A549 (cell line): ENCODE data around the gene APOBEC3B. TPM values are rescaled to one million over a fixed set of nuclear protein-coding genes. Genes with fewer than 3 reads are reported as not detected.

Experiments used
- ATAC-seq, 2 experiments: fragments of 200-7000 bp in 1 of 2; fragments of >200 bp in 1 of 2; cut with Nextera tagmentation in 1 of 2; cut with Tn5 transposase in 1 of 2; 3 replicates each; pipeline versions ENCODE4 v1.8.0 to v1.9.1; 2018 to 2020; ENCODE audit warnings: mild to moderate bottlenecking in 1 of 2, moderate library complexity in 1 of 2
- CTCF ChIA-PET: fragments of 300-600 bp; sonication (Branson Sonifier 250); formaldehyde crosslinking; extraction: SDS; loops from one replicate; lab custom pipeline; 2021; ENCODE audit warnings: antibody characterized with exemption, inconsistent platforms; lab: Yijun Ruan, JAX
- POLR2A ChIA-PET: fragments of 350-600 bp; formaldehyde crosslinking; extraction: SDS; loops from one replicate; lab custom pipeline; 2021; ENCODE audit warnings: antibody characterized with exemption, inconsistent platforms; lab: Yijun Ruan, JAX
- DNase-seq, 2 experiments: peaks; one replicate each; pipeline versions ENCODE4 v3.0.0 to v3.0.0-alpha.2; 2011 to 2016; ENCODE audit warnings: low read depth in 1 of 2, low spot score in 1 of 2
- FAIRE-seq: peaks from 2 replicates; lab custom pipeline; 2011; peaks lifted over from hg19 to GRCh38; lab: Jason Lieb, UNC
- H3K27ac ChIP-seq, 2 experiments: fragments of >200 bp; sonication (Bioruptor Twin); formaldehyde crosslinking; 3 replicates each; pipeline ENCODE4 v1.5.1; 2016 to 2017
- H3K4me1 ChIP-seq: fragments of >200 bp; sonication (Bioruptor Twin); formaldehyde crosslinking; 3 replicates; pipeline ENCODE4 v1.6.1; 2016
- H3K4me2 ChIP-seq: fragments of >200 bp; sonication (Bioruptor Twin); formaldehyde crosslinking; 3 replicates; pipeline ENCODE4 v1.6.1; 2016
- H3K4me3 ChIP-seq: fragments of >200 bp; sonication (Bioruptor Twin); formaldehyde crosslinking; 3 replicates; pipeline ENCODE4 v1.5.1; 2016
- H3K9me3 ChIP-seq: fragments of >200 bp; sonication (Bioruptor Twin); formaldehyde crosslinking; 3 replicates; pipeline ENCODE4 v1.6.1; 2016
- BHLHE40 ChIP-seq: IDR thresholded peaks from 2 replicates; pipeline ENCODE4 v1.6.1; 2012; ENCODE audit warnings: low read depth, low read length, inconsistent platforms
- FOSB ChIP-seq: fragments of 250-450 bp; sonication (Bioruptor Pico); IDR thresholded peaks from 2 replicates; pipeline ENCODE4 v1.5.0; 2020; ENCODE audit warnings: mild to moderate bottlenecking, moderate library complexity
- FOSL2 ChIP-seq, 2 experiments: fragments of 450-650 bp in 1 of 2; fragments of >200 bp in 1 of 2; sonication (Bioruptor Twin) in 1 of 2; formaldehyde crosslinking; IDR thresholded peaks; 2 replicates each; pipeline versions ENCODE4 v1.5.0 to v1.6.1; 2016 to 2020; ENCODE audit warnings: mild to moderate bottlenecking in 1 of 2, moderate library complexity in 1 of 2
- HEYL ChIP-seq: fragments of 250-450 bp; sonication (Bioruptor Pico); IDR thresholded peaks from 2 replicates; pipeline ENCODE4 v1.8.0; 2021; ENCODE audit warnings: mild to moderate bottlenecking, moderate library complexity
- HOXB5 ChIP-seq: fragments of 250-450 bp; sonication (Bioruptor Pico); IDR thresholded peaks from 2 replicates; pipeline ENCODE4 v1.5.0; 2020; ENCODE audit warnings: mild to moderate bottlenecking, moderate library complexity
- JUN ChIP-seq, 2 experiments: fragments of >200 bp; sonication (Bioruptor Twin); formaldehyde crosslinking; IDR thresholded peaks; 2 replicates in 1 of 2; 3 replicates in 1 of 2; pipeline ENCODE4 v1.6.1; 2016 to 2017
- JUNB ChIP-seq: fragments of >200 bp; sonication (Bioruptor Twin); formaldehyde crosslinking; IDR thresholded peaks from 2 replicates; pipeline ENCODE4 v1.6.1; 2016
- KDM5A ChIP-seq: fragments of 200-600 bp; sonication (generic); IDR thresholded peaks from 2 replicates; pipeline ENCODE4 v1.6.1; 2016; ENCODE audit warnings: antibody characterized with exemption, mild to moderate bottlenecking
- MYC ChIP-seq: IDR thresholded peaks from 2 replicates; pipeline ENCODE4 v1.6.1; 2012; ENCODE audit warnings: mild to moderate bottlenecking, inconsistent platforms, low read length, improper control_type of control experiment, borderline replicate concordance
- NPAS2 ChIP-seq: fragments of 250-450 bp; sonication (Bioruptor Pico); IDR thresholded peaks from 2 replicates; pipeline ENCODE4 v1.8.0; 2022; ENCODE audit warnings: mild to moderate bottlenecking, moderate library complexity, borderline replicate concordance
- POLR2AphosphoS2 ChIP-seq: conservative IDR thresholded peaks from 2 replicates; pipeline ENCODE4 v1.6.1; 2012; ENCODE audit warnings: low read length, improper control_type of control experiment, inconsistent platforms
- RNF2 ChIP-seq: fragments of 200-600 bp; sonication (generic); IDR thresholded peaks from 2 replicates; pipeline ENCODE4 v1.6.1; 2016; ENCODE audit warnings: low read depth, mild to moderate bottlenecking, antibody characterized with exemption, moderate library complexity, borderline replicate concordance
- SREBF2 ChIP-seq: fragments of 450-650 bp; IDR thresholded peaks from 2 replicates; pipeline ENCODE4 v1.6.1; 2014; ENCODE audit warnings: mild to moderate bottlenecking, moderate library complexity
- TFCP2L1 ChIP-seq: fragments of 250-450 bp; sonication (Bioruptor Pico); IDR thresholded peaks from 2 replicates; pipeline ENCODE4 v1.5.0; 2021; ENCODE audit warnings: mild to moderate bottlenecking
- ZC3H11A ChIP-seq: fragments of 450-650 bp; IDR thresholded peaks from 2 replicates; pipeline ENCODE4 v1.6.1; 2014; ENCODE audit warnings: antibody characterized with exemption, mild to moderate bottlenecking
- WGBS: methylation state at CpG from one replicate; pipeline ENCODE4 v1.1.6; 2017; ENCODE audit errors: missing lambda C conversion rate; 5-methylcytosine and 5-hydroxymethylcytosine counted together
- polyA minus RNA-seq: library from RNA; depleted of rRNA, polyadenylated mRNA; stranded (reverse); fragments of >200 nt; gene quantifications from 2 replicates; pipeline ENCODE4 v1.2.3, GENCODE V29; 2011; rRNA and poly(A)+ RNA removed
- polyA plus RNA-seq, 4 experiments: library from polyadenylated mRNA; depleted of rRNA in 3 of 4; stranded (reverse); fragments of >200 nt; fragmentation: RNase III in 1 of 4; extraction: RNeasy Plus Mini Kit Qiagen cat#74134 plus additional on column Dnase treatment in 1 of 4; gene quantifications; 2 replicates in 3 of 4; 3 replicates in 1 of 4; pipeline ENCODE4 v1.2.3, GENCODE V29; 2011 to 2017
- TF ChIP-seq, protein P1 (sequence below): fragments of 250-450 bp; sonication (Bioruptor Pico); IDR thresholded peaks from 2 replicates; pipeline ENCODE4 v1.5.0; 2020; ENCODE audit warnings: low read depth, mild to moderate bottlenecking, moderate library complexity
- TF ChIP-seq, protein P2 (sequence below): IDR thresholded peaks from 2 replicates; pipeline ENCODE4 v1.6.1; 2012
- TF ChIP-seq, protein P3 (sequence below): IDR thresholded peaks from 2 replicates; pipeline ENCODE4 v1.6.1; 2012; ENCODE audit warnings: low read depth, borderline replicate concordance
- TF ChIP-seq, protein P4 (sequence below): fragments of >200 bp; sonication (Bioruptor Twin); formaldehyde crosslinking; IDR thresholded peaks from 3 replicates; pipeline ENCODE4 v1.6.1; 2016
- TF ChIP-seq, protein P5 (sequence below): IDR thresholded peaks from 2 replicates; pipeline ENCODE4 v1.6.1; 2012

The APOBEC3B gene
- polyA plus RNA-seq (2011; rRNA removed) (14.7 and 16.7 TPM in 2 replicates), polyA plus RNA-seq (2017; fragmentation: RNase III; extraction: RNeasy Plus Mini Kit Qiagen cat#74134 plus additional on column Dnase treatment) (17.9 to 19.6 TPM (median 19.1 TPM) in 3 replicates), polyA minus RNA-seq (14.1 and 17.4 TPM in 2 replicates)
- polyA plus RNA-seq (2012; cell fraction: cytosol; rRNA removed), result 17.7 and 18.8 TPM in 2 replicates
- 23.5 and 30.0 TPM in 2 replicates for polyA plus RNA-seq (2012; cell fraction: nucleus; rRNA removed)

DNA sequence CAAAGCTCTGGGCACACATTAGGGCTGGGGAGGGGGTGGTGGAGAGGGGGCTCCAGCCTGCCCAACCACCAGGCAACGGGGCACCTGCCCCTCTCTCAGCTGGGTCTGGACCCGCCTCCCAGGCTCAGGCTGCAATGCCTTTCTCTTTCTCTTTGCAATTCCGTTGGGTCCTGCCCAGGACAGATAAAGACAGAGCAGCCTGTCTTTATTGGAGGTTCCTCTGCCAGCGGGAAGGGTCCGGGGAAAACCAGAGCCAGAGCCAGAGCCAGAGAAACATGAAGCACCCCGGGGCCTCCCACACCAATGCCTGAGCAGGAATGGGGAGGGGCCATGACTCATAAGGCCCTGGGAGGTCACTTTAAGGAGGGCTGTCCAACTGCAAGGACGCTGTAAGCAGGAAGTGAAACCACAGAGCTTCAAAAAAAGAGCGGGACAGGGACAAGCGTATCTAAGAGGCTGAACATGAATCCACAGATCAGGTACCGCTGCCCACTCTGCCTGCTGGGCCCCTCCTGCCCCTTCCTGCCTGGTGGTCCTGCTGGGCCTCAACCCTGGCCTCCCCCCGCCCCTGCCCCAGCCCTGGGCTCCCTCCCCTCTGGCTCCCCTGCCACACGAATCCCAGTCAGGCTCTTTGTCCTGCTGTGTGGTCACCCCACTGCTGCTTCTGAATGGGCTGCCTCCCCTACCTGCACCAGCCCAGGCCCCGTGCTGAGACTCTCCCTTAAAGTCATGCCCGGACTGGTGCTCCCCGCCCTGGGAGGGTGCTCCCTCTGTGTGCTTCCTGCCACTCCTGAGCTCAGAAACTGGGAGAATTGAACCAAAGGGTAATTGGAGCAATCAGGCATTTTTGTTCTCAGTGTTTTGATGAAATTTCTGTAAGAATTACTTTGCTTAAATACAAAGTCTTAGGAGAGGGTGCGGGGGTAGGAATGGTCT, at the start of gene APOBEC3B:
Gene APOBEC3B (plus strand): TSS at position 356 of the 936 bp plus-strand sequence. CDS start 107 bp downstream, at position 463.
- Histone ChIP-seq H3K4me3 (peak within 1 kb of the TSS; percentile 45), H3K4me2 (peak within 1 kb of the TSS; percentile 84), H3K27ac (peak within 1 kb of the TSS; percentile 75 to 95), H3K4me1 (peaks cover 13% of the 10 kb centered on the region; the same call in 2 of the 3 replicates), H3K9me3 (0 out of 3 replicates have a peak, but pooled peaks cover 7% of the 10 kb centered on the region)
- WGBS, result 19% methylated on average over 10 of the region's 16 CpGs
- DNase-seq (peak; percentile 85 to 91), FAIRE-seq (peak; percentile 80), ATAC-seq (peak; percentile 98 to 99)
- CTCF ChIA-PET, result interaction anchor here (0.5 to 3.3 kb wide), 5 partner anchors 9 to 114 kb away, joined by 3 to 15 read pairs (median 3); no protein-coding TSS in a partner anchor
- POLR2A ChIA-PET, result no interaction called here
- TF ChIP-seq JUN (IDR thresholded peaks at IDR 0.05) (peak in 1 of 2 experiments; percentile 21; a peak in 1 of 5 replicates), HEYL (no peak), RNF2 (no peak), FOSL2 (IDR thresholded peaks at IDR 0.05) (peak; percentile 27; the same call in 1 of the 2 replicates), FOSL2 (CRISPR knock-in tag; IDR thresholded peaks at IDR 0.05) (peak; percentile 88), MYC (no peak), ZC3H11A (no peak)
- TF ChIP-seq, protein P1, sequence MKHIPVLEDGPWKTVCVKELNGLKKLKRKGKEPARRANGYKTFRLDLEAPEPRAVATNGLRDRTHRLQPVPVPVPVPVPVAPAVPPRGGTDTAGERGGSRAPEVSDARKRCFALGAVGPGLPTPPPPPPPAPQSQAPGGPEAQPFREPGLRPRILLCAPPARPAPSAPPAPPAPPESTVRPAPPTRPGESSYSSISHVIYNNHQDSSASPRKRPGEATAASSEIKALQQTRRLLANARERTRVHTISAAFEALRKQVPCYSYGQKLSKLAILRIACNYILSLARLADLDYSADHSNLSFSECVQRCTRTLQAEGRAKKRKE, result no peak
- TF ChIP-seq, protein P2, sequence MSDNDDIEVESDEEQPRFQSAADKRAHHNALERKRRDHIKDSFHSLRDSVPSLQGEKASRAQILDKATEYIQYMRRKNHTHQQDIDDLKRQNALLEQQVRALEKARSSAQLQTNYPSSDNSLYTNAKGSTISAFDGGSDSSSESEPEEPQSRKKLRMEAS, result peak; percentile 65
- TF ChIP-seq, protein P3, sequence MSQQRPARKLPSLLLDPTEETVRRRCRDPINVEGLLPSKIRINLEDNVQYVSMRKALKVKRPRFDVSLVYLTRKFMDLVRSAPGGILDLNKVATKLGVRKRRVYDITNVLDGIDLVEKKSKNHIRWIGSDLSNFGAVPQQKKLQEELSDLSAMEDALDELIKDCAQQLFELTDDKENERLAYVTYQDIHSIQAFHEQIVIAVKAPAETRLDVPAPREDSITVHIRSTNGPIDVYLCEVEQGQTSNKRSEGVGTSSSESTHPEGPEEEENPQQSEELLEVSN, result peak; percentile 94

DNA sequence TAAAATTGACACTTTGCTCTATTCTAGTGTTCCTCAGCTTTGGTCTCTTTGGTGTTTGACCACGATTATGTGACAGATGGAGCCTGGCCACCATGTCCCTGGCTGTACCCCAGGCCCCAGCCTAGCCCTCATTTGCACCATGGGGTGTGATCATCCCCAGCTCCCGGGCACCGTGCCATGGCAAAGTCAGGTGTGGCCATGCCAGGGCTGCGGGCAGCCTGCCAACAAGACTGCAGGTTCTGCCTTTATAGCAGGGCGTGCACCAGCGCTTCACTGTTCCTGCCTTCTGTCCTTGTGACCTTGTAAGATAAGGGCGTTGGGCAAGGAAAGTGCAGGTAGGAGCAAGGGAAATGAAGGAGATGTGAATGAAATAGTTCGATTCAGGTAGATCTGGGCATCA, 47.1 kb upstream of the APOBEC3B start:
- POLR2A ChIA-PET, result no interaction called here
- DNase-seq, result peak in 1 of 2 experiments; percentile 39
- Histone ChIP-seq H3K9me3 (no peaks in the 10 kb centered on the region), H3K4me2 (peak overlapping the region; percentile 25; the same call in 1 of the 3 replicates), H3K27ac (no peak overlapping the region), H3K4me1 (peaks cover 11% of the 10 kb centered on the region), H3K4me3 (no peak overlapping the region)
- CTCF ChIA-PET, result interaction anchor here (0.6 to 4.5 kb wide), 3 partner anchors 65 to 165 kb away, joined by 3 to 18 read pairs (median 3); no protein-coding TSS in a partner anchor
- 38% methylated on average over 5 of the region's 8 CpGs for WGBS
- no peak for FAIRE-seq
- no peak for TF ChIP-seq POLR2AphosphoS2
- TF ChIP-seq BHLHE40, result no peak
- TF ChIP-seq NPAS2, result no peak
- no peak for TF ChIP-seq KDM5A
- no peak for TF ChIP-seq FOSL2 (IDR thresholded peaks at IDR 0.05)
- no peak for TF ChIP-seq FOSL2 (CRISPR knock-in tag; IDR thresholded peaks at IDR 0.05)
- TF ChIP-seq JUNB, result no peak
- no peak for ATAC-seq

DNA sequence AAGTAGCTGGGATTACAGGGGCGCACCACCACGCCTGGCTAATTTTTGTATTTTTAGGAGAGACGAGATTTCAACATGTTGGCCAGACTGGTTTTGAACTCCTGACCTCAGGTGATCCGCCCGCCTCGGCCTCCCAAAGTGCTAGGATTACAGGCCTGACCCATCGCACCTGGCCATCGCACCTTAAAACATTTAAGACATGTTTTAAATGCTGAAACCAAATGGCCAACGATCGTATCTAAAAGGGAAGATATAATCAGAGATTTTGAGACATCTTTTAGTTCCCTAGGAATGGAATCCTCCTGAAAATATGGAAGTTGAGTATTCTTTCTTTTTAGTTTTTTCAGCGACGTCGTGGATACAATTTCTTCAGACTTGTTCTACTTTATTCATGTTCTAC, 46.5 kb upstream of the APOBEC3B start:
- Histone ChIP-seq H3K27ac (no peak overlapping the region), H3K4me3 (no peak overlapping the region), H3K4me2 (peak overlapping the region; percentile 25; the same call in 1 of the 3 replicates), H3K9me3 (no peaks in the 10 kb centered on the region)
- POLR2A ChIA-PET, result no interaction called here
- FAIRE-seq, result no peak
- no peak for DNase-seq
- CTCF ChIA-PET, result interaction anchor here (0.6 kb wide), 1 partner anchor 97 kb away, joined by 3 read pairs; no protein-coding TSS in a partner anchor
- ATAC-seq, result no peak
- 95% methylated on average over 13 of the region's 13 CpGs for WGBS
- TF ChIP-seq, protein P4, sequence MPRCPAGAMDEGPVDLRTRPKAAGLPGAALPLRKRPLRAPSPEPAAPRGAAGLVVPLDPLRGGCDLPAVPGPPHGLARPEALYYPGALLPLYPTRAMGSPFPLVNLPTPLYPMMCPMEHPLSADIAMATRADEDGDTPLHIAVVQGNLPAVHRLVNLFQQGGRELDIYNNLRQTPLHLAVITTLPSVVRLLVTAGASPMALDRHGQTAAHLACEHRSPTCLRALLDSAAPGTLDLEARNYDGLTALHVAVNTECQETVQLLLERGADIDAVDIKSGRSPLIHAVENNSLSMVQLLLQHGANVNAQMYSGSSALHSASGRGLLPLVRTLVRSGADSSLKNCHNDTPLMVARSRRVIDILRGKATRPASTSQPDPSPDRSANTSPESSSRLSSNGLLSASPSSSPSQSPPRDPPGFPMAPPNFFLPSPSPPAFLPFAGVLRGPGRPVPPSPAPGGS, result no peak
- TF ChIP-seq, protein P5, sequence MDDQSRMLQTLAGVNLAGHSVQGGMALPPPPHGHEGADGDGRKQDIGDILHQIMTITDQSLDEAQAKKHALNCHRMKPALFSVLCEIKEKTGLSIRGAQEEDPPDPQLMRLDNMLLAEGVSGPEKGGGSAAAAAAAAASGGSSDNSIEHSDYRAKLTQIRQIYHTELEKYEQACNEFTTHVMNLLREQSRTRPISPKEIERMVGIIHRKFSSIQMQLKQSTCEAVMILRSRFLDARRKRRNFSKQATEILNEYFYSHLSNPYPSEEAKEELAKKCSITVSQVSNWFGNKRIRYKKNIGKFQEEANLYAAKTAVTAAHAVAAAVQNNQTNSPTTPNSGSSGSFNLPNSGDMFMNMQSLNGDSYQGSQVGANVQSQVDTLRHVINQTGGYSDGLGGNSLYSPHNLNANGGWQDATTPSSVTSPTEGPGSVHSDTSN, result no peak
- TF ChIP-seq TFCP2L1 (CRISPR knock-in tag), result no peak
- TF ChIP-seq SREBF2, result no peak
- TF ChIP-seq HOXB5, result no peak
- TF ChIP-seq FOSB (CRISPR knock-in tag), result no peak
- TF ChIP-seq, all 56 proteins: peak for 0
- peaks cover 11% of the 10 kb centered on the region for H3K4me1 ChIP-seq
